Measurements from ENCODE around the gene SNTG2.

DNA sequence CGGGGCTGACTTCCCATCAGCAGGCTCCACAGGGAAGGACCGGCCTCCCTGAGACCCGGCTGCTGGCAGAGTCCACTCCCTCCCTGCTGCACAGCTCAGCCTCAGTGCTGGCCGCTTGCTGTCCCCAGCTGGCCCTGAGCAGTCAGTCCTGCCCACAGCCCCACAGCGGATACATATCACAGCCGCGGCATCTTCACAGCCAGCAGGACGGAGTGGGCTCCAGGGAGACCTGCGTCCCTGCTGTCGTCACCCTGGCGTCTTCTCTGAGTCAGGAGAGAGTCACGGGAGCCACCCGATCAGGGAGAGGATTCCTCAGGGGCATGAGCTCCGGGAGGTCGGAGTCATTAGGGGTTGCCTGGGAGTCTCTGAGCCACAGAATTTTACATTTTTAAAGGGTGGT is 13.1 kb upstream of the SNTG2 start:
- TF ChIP-seq POLR2AphosphoS5 (IDR thresholded peaks at IDR 0.05) = no peak
- TF ChIP-seq, protein P1, sequence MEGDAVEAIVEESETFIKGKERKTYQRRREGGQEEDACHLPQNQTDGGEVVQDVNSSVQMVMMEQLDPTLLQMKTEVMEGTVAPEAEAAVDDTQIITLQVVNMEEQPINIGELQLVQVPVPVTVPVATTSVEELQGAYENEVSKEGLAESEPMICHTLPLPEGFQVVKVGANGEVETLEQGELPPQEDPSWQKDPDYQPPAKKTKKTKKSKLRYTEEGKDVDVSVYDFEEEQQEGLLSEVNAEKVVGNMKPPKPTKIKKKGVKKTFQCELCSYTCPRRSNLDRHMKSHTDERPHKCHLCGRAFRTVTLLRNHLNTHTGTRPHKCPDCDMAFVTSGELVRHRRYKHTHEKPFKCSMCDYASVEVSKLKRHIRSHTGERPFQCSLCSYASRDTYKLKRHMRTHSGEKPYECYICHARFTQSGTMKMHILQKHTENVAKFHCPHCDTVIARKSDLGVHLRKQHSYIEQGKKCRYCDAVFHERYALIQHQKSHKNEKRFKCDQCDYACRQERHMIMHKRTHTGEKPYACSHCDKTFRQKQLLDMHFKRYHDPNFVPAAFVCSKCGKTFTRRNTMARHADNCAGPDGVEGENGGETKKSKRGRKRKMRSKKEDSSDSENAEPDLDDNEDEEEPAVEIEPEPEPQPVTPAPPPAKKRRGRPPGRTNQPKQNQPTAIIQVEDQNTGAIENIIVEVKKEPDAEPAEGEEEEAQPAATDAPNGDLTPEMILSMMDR (IDR thresholded peaks at IDR 0.05 in 8 of 11, conservative IDR thresholded peaks at IDR 0.05 in 3 of 11) = no peak

Data from spleen (tissue), 7 donors.